HG03439 (cell line): ENCODE data around the gene PDE4C.

Experiments used
- ATAC-seq: cut with Tn5 transposase; IDR thresholded peaks from one replicate; pipeline ENCODE4 v1.9.1; 2021; ENCODE audit warnings: mild to moderate bottlenecking, moderate library complexity; ENCODE audit not compliant: unreplicated experiment

PDE4C gene

DNA sequence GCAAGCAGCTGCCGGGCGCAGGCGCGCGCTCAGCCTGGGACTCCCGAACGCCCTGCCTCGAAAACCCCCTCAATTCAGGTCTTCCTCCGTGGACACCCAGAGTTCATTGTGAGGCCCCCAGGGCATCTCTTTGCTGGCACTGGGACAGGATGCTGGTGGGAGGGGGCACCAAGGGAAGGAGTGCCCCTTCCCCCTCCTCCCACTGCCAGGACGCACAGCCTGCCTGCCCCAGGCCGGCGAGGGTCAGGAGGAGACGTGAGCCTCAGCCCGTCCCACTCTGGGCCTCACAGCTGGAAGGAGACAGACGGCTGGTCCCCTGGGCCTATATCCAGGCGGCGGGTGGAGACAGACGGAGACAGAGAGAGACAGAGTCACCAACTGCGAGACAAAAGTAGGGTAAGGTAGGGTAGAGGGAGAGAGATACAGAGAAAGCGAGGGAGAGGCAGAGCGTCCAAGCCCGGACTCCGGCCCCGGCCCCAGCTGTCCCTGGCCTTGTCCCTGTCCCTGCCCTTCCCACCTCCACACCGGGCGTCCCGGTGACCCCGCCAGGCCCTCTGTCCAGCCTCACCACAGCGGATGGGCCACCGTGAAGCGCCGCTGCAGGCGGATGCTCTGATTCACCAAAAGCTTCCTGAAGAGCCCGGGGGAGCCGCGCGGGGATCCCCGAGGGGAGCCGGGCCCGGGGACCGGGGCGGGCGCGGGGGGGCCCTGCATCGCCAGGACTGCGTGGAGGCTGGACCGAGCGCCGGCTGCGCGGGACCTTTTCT is at the start of gene PDE4C:
Gene PDE4C (minus strand): TSS at position 737 of the 767 bp plus-strand sequence. CDS start 23 bp downstream, at position 714.
- ATAC-seq = no peak

DNA sequence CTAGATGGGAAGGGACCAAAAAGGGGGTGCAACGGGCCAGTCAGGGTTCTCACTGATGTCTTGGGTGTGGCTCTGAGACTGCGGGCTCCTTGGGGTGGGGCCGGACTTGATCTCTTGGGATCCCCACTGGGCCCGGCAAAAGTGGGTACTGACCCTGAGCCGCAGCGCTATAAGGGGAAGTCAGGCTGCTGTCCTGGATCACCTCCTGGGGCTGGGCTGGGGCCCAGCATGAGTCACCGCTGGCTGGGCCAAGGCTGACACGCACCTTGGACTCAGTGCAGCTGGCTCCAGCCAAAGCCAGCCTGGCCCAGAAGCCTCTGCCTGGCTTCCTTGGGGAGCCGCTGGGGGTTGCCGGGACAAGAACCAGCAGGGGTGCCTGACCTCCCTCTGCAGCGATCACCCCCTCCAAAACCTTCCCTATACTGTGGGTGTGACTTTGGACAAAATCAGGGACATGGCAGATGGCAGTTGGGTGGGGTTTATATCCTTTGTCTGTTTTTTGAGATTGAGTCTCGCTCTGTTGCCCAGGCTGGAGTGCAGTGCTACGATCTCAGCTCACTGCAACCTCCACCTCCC is 48.6 kb upstream of the PDE4C start:
- ATAC-seq = no peak

DNA sequence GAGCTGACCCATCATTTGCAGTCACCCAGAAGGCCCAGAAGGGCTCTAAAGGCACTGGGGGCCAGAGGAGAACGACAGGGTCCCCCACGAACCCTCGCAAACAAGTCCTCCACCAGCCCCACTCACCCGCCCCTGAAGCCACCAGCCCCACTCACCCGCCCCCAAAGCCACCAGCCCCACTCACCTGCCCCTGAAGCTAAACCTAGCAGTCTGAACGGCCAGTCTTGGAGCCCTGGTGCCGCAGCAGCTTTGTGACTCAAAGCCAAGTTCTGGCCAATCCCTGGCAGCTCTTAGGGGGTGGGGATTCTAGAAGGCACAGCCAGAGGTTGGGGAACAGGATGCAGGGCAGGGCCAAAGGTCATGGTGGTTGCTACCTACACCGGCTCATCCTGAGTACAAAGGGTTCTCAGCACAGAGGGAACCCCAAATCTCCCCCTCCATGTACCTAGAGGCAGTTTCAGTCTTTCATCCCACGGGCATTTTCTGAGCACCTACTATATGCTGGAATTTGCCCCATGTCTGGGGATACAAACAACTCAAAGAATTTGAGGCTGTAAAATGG is 48.1 kb upstream of the PDE4C start, which contains the start of gene IQCN:
Gene IQCN (minus strand): TSS at position 234 of the 562 bp plus-strand sequence. CDS start 4,974 bp downstream, outside the sequence.
- no peak for ATAC-seq

DNA sequence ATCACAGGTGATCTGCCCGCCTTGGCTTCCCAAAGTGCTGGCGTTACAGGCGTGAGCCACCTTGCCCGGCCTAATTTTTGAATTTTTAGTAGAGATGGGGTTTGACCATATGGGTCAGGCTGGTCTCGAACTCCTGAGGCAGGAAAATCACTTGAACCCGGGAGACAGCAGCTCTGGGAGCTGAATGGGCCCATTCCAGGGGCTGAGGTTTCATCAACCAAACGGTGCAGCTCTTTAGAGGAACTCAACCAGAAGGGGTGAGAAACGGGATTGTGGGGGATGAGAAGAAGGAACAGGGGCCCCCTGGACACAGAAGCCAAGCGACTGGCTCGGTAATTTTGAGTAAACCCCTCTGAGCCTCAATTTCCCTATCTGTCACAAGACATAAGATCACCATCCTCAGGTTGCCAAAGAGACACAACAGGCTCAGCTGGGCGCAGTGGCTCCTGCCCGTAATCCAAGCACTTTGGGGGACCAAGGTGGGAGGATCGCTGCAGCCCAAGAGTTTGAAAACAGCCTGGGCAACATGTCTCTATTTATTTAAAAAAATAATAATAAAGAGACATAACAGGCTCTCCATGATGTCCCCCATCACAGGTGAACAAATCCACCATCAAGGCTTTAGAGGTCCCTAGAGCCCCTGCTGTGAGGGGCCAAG is 47.5 kb upstream of the PDE4C start:
- no peak for ATAC-seq

DNA sequence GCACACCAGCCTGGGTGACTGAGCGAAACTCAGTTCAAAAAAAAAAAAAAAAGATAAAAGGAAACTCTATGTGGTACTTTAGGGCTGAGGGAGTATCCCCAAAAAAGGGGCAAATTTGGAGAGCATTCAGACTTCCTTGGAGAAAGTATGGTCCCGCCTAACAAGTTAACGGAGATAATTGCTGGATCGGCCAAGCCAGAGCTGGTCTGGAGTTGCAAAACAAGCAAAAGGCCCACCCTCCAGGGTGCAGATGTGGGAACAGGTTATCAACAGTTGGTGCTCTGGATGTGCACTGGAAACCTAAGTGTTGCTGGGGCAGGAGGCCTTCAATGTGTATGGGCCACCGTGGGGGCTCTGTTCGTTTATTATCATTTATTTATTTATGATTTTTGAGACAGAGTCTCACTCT is 45.2 kb upstream of the PDE4C start:
- ATAC-seq = no peak

DNA sequence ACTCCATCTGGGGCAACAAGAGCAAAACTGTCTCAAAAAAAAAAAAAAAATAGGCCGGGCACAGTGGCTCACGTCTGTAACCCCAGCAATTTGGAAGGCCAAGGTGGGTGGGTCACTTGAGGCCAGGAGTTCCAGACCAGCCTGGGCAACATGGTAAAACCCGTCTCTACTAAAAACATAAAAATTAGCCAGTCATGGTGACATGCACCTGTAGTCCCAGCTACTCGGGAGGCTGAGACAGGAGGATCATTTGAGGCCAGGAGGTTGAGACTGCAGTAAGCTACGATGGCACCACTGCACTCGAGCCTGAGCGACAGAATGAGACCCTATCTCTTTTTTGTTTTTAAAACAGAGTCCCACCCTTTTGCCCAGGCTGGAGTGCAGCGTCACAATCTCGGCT is 44.1 kb upstream of the PDE4C start:
- no peak for ATAC-seq

DNA sequence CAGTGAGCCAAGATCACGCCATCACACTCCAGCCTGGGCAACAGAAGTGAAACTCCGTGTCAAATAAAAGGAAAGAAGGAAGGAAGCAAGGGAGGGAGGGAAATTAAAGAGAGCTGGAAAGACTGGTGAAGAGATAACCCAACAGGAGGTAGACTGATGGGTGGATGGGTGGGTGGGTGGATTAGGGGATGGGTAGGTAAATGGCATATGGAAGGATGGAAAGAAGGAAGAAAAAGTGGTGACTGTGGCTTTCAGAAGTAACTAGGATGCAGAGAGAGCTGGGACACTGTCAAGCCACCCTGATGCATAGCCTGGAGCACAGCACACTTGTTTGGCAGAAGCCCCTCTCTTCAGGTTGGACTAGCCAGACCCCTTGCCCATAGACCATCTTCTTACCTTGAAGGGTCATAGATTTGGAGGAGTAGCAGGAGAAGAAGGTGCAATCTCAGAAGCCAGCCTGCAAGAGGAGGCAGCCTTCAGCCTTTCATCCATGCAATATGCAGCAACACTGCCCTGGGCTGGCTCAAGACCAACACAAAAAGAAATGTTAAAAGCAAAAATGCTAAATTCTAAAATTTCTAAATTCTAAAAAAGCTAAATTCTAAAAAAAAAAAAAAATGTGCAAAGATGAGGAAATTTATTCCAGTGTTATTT is 43.0 kb upstream of the PDE4C start:
- ATAC-seq = no peak

DNA sequence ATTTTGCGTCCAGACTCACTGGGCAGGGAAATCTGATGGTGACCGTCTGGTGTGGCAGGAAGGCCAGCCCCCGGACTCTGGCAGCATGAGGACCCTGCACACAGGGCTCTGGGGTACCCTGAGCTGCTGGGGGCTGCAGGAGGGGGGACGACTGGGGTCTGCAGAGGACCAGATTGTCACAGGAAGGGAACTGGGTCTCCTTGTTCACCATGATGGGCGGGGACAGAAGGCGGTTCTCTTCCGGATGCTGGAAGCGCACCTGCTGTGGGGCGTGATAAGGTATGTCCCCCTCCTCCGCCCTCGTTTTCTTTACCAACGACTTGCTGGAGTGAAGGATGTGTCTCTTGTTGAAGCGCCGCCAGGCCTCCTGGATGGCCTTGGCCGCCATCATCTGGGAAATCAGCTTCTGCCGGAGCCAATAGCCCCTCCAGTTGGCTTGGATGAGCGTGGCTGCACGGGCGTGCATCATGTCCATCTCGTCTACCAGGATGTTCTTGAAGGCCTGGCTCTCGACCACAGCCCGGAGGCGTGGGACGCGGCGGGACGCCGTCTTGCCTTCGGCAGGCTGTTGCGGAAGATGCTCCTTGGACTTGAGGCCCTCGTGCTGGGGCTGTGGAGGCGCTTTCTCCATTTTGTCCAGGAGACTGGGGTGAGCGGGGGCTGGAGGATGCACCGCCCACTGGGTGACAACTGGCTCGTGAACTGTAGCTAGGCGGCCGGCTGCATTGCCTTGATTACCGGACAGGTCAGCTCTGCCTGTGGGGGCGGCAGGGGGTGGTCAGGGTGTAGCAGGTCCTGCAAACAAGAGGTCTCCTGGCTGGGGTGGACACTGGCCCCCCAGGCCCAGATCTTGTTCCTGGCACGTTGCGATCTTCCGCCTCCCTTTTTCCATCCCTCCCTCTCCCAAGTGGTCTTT is 40.8 kb upstream of the PDE4C start:
- no peak for ATAC-seq

DNA sequence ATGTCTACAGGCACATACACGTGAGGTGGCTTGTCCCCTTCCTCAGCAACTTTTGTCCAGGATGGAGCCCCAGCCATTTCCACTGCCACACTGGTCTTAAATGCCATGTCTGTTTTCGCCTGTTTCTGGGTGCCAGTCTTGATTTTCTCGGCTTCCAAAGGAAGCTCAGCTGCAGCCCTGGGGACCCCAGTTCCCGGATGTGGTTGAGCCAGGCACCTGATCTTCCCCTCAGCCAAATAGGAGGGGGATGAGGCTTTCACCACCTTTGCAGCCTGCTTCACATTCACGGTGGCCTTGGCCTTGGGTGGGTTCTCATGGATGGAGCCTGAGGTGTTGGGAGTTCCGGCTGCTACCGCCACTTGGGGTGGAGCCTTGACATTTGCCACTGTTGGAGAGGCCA is 39.3 kb upstream of the PDE4C start:
- no peak for ATAC-seq

DNA sequence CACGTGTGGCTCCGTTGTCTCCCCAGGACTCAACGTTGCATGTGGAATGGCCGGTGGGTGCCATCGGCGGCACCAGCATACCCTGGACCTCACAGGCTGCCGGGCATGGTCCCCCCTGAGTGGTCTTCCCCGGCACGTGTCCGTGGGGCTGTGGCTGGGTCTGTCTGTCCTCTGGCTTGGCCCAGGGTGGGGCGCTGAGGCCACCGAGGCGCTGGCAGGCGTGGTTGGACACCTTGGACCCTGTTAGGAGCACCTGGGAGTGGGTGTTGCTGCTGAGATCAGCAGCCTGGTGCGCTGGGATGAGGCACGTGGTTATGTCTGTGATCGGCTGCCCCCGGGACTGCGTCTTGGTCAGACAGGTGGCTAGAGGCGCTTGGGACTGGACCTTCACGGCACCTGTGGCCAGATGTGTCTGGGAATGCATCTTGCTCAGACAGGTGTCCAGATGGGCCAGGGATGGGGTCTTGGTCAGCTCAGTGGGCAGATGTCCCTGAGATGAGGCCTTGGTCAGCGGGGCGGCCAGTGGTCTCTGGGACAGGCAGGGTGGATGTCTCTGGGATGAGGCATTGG is 38.8 kb upstream of the PDE4C start:
- ATAC-seq = no peak

DNA sequence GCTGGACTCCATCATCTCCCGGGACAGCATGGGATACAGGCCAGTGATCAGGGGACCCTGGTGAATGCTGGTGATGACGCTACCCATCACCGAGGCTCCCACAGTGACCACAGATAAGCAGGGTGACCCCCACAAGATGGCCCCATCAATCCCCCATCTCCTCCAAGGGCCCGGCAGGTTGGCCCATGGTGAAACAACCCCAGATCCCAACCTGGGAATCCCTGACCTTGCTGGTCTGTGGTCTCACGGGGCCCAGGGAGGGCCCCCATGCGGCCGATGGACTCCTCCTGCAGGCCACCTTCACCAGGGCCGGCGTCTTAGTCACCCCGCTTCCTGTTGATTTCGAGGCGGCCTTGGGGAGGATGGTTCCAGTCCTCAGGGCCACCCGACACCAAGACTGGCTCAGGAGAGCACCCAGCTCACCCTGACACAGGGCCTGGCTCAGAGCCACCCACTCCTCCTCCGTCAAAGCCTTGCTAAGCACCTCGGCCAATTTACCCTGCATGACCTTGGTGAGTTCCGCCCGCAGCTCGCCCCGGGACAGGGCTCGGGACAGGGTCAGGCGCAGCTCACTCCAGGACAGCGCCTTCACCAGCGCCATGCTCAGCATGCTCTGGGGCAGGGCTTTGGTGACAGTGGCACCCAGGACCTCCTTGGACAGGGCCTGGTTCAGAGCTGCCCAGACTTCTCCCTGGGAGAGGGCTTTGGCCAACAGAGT is 38.1 kb upstream of the PDE4C start:
- ATAC-seq = no peak

DNA sequence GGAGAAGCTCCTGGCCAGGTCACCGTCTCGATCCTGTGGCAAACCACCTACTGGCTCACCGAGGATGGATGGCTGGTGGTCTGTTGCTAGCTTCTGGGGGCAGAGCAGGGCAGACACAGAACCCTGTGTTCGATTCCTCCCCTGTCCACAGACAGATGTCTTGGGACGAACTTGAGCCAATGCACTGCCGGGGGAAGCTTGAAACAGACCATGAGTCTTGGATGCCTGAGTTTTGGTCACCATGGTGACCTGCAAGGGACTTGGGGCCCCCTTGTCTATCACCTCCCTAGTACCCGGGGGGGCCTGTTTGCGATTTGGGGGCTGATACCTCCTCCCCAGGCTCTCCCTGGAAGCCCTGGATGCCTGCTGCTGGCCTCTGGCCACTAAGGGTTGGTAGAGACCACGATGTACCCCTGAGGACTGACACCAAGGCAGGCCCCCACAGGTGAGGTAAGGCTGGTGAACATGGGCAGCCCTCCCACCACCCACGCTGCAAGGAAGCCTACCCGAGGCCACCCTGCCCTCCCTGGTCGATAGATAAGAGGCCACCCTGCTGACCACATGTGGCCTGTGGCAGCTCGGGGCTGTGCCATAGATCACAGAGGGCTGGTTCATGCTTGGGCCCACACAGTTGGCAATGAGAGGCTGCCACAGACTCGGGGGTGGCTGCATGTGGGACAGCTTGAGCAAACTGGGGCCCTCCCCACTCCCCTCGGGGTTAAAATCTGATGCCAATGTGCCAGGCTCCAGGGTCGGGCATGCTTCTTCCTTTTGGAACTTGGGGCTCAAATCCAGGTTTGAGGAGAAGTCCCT is 37.3 kb upstream of the PDE4C start:
- ATAC-seq = no peak

DNA sequence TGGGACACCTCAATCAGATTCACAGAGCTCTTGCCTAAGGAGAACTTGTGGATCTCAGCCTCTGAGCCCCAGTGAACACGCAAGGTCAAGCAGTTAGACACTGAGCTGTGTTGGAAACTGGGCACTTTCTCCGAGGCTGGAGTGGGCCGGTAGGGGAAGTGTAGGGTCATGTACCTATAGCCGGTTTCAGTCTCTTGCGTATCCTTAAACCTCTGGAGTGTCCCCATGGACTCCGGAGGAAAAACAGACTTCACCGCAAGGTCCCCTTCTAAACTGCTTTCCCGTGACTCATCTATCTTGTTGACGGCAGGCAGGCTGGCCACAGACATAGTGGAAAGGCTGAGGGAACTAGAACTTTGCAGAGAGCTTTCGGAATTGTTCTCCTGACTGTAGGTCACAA is 36.7 kb upstream of the PDE4C start:
- no peak for ATAC-seq

DNA sequence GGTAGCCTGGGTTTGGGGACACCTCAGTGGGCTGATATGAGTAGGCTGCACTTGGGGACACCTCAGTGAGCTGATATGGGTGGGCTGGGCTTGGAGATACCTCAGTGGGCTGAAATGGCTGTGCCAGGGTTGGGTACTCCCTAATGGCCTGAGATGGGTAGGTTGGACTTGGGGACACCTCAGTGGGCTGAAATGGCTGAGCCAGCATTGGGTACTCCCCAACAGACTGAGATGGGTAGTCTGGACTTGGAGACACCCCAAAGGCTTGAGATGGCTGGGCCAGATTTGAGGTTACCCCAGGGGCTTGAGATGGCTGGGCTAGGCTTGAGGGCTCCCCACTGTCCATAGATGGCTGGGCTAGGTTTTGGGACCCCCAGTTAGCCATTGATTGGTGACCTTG is 35.9 kb upstream of the PDE4C start:
- no peak for ATAC-seq

DNA sequence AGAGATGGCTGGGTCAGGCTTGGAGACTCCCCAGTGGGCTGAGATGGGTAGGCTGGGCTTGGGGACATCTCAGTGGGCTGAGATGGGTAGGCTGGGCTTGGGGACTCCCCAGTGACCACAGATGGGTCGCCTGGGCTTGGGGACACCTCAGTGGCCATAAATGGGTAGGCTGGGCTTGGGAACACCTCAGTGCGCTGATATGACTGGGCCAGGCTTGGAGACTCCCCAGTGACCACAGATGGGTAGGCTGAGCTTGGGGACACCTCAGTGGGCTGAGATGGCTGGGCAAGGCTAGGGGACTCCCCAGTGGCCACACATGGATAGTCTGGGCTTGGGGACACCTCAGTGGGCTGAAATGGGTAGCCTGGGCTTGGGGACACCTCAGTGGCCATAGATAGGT is 35.2 kb upstream of the PDE4C start:
- ATAC-seq = no peak

DNA sequence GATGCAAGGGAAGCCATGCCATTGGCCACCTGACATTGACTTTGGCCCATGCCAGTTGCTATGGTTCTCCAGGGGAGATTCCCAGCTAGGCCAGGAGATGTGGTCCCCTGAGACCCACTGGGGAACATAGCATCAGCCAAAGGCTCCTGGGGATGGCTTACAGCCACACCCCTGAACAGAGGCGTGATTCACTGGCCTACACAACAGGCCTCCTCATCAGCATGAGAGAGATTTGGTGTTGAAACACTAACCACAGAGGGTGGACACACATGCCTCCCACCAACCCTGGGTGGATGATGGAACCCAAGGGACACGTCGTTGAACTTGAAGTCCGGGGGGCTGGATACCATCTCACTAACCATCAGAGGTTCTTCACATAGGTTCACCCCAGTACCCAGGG is 33.7 kb upstream of the PDE4C start:
- ATAC-seq = no peak

DNA sequence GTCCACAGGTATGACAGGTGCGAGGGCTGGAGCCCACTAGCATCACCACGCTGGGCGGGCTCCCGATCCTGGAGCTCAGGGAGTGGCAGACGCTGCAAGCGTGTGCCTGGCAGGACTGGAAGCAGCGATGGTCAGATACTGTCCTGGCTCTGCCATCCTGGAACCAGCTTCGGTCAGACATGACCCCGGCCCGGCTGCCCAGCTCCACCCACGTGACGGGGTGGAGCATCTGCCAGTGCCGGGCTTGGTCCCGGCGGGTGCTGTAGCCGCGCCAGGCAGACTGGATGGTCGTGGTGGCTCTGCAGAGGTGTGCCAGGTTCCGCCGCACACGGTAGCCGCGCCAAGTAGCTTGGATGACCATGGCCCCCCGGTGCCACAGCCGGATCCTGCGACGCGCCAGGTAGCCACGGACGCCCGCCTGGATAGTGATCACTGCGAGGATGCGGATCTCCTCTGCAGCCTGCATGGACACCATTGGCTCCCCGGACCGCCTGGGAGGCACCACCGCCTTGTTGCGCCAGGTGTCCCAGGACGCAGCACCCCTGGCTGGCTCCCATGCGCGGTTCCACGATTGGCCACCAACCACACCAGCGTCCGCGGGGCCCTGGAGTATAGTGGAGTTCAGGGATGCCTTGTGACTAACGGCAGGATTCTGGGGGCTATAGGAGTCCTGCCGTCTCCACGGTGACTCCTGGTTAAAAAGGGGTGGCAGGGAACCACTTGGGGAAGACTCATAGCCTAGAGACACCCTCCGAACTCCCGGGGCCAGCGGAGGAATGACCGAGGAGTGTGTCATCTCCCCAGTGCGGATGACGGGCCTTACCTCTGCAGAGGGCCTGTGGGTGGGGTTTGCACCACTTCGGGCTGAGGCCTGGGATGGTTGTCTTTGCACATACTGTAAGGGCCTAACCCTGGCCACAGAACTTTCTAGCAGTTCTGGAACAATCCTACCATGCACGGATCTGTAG is 31.5 kb upstream of the PDE4C start:
- no peak for ATAC-seq
